Right lobe of liver (tissue), 6 donors: ENCODE results near the gene CCDC63. TPM values are rescaled to one million over a fixed set of nuclear protein-coding genes. Genes with fewer than 3 reads are reported as not detected.

Experiments used
- ATAC-seq, 4 donors: fragments of 200-7000 bp; cut with Tn5 transposase; one replicate each; pipeline ENCODE4 v1.9.1; 2020; ENCODE audit warnings: mild to moderate bottlenecking in 4 of 4, moderate library complexity in 4 of 4
- DNase-seq, 3 donors: peaks; one replicate each; pipeline ENCODE4 v3.0.0-alpha.2; 2020
- H3K27ac ChIP-seq, 3 donors: fragments of 200-600 bp; one replicate each; pipeline ENCODE4 v1.8.0; 2022
- H3K27me3 ChIP-seq, 2 donors: fragments of 200-600 bp; one replicate each; pipeline ENCODE4 v1.8.0; 2022
- H3K36me3 ChIP-seq, 4 donors: fragments of 200-600 bp; sonication (generic) in 1 of 4; one replicate each; pipeline versions ENCODE4 v1.5.1 to v1.8.0; 2017 to 2022; ENCODE audit warnings: control low read depth in 1 of 4
- H3K4me1 ChIP-seq, 4 donors: fragments of 200-600 bp; sonication (generic) in 1 of 4; one replicate each; pipeline versions ENCODE4 v1.5.1 to v1.8.0; 2017 to 2022; ENCODE audit warnings: control low read depth in 1 of 4
- H3K4me3 ChIP-seq, 3 donors: fragments of 200-600 bp; one replicate each; pipeline ENCODE4 v1.8.0; 2022
- H3K9me3 ChIP-seq, 4 donors: fragments of 200-600 bp; sonication (generic) in 1 of 4; one replicate each; pipeline versions ENCODE4 v1.5.1 to v1.8.0; 2017 to 2022; ENCODE audit warnings: control low read depth in 1 of 4
- CTCF ChIP-seq, 4 donors: fragments of 200-600 bp in 3 of 4; fragments of 450-650 bp in 1 of 4; IDR thresholded peaks; one replicate each; pipeline versions ENCODE4 v1.5.1 to v1.8.0; 2016 to 2022; ENCODE audit warnings: antibody characterized with exemption in 4 of 4, mild to moderate bottlenecking in 2 of 4
- POLR2A ChIP-seq: fragments of 450-650 bp; IDR thresholded peaks from one replicate; pipeline ENCODE4 v1.6.1; 2017; ENCODE audit warnings: antibody characterized with exemption, mild to moderate bottlenecking
- WGBS: methylation state at CpG from one replicate; pipeline ENCODE4 v1.1.6; 2018; ENCODE audit warnings: low coverage, low lambda C conversion rate; ENCODE audit not compliant: insufficient coverage; ENCODE audit errors: missing lambda C conversion rate; 5-methylcytosine and 5-hydroxymethylcytosine counted together
- intact Hi-C, 2 donors: fragments of 100-400 bp; cut with DNase I; formaldehyde crosslinking; loops; one replicate each; pipeline versions ENCODE4 v1.11.2 to v1.14.1; 2022
- total RNA-seq, 6 experiments: library from RNA; depleted of rRNA in 2 of 6; stranded (reverse); fragments of >200 nt in 2 of 6; fragmentation: NEBNext Ultra II Directional in 3 of 6; extraction: Animal tissue kit (Norgen Biotek cat#: 25700) in 3 of 6; gene quantifications; one replicate each; pipeline versions ENCODE4 v1.1.0 to v1.2.4, GENCODE V29; 2016 to 2023
- donor health status: DM: no; HTN: yes; CAD: no.
- donor health status: DM: no; HTN: no; CAD: no.
- donor health status: DM: no; HTN: no; CAD: no.
- donor health status: DM: no; HTN: yes; CAD: no.
- donor health status: DM: no; HTN: yes; CAD: no.

The CCDC63 gene
- total RNA-seq, 6 experiments from 2014 or later = not detected

- no peak for TF ChIP-seq POLR2A
- TF ChIP-seq CTCF (IDR thresholded peaks at IDR 0.05) = no peak
- intact Hi-C loops = no loop called here
- H3K27ac ChIP-seq = no peak overlapping the region
Observed at GRCh38 chr12:110906516-110906915, 59.7 kb downstream of the CCDC63 start.

GRCh38 chr12:110906985-110907384 is 60.2 kb downstream of the CCDC63 start:
- Histone ChIP-seq H3K36me3 (no peaks in the 10 kb centered on the region), H3K27me3 (no peaks in the 10 kb centered on the region), H3K9me3 (no peaks in the 10 kb centered on the region), H3K27ac (no peak overlapping the region), H3K4me3 (no peak overlapping the region), H3K4me1 (no peaks in the 10 kb centered on the region)
- ATAC-seq (no peak), DNase-seq (no peak)
- TF ChIP-seq POLR2A = no peak
- no peak for TF ChIP-seq CTCF (IDR thresholded peaks at IDR 0.05)
- WGBS = 92% methylated on average over 4 of the region's 4 CpGs
- intact Hi-C loops = no loop called here

More at GRCh38 chr12:110906516-110906915, 59.7 kb downstream of the CCDC63 start:
- no peaks in the 10 kb centered on the region for H3K36me3 ChIP-seq
- DNase-seq (no peak), ATAC-seq (no peak)
- no peak overlapping the region for H3K4me3 ChIP-seq
- H3K27me3 ChIP-seq = no peaks in the 10 kb centered on the region
- no peaks in the 10 kb centered on the region for H3K9me3 ChIP-seq
- no peaks in the 10 kb centered on the region for H3K4me1 ChIP-seq
- whole genome bisulfite sequencing = 63% methylated on average over 1 of the region's 5 CpGs

- no peak overlapping the region for H3K4me3 ChIP-seq
Observed at GRCh38 chr12:110907583-110907982, 60.8 kb downstream of the CCDC63 start.

DNA sequence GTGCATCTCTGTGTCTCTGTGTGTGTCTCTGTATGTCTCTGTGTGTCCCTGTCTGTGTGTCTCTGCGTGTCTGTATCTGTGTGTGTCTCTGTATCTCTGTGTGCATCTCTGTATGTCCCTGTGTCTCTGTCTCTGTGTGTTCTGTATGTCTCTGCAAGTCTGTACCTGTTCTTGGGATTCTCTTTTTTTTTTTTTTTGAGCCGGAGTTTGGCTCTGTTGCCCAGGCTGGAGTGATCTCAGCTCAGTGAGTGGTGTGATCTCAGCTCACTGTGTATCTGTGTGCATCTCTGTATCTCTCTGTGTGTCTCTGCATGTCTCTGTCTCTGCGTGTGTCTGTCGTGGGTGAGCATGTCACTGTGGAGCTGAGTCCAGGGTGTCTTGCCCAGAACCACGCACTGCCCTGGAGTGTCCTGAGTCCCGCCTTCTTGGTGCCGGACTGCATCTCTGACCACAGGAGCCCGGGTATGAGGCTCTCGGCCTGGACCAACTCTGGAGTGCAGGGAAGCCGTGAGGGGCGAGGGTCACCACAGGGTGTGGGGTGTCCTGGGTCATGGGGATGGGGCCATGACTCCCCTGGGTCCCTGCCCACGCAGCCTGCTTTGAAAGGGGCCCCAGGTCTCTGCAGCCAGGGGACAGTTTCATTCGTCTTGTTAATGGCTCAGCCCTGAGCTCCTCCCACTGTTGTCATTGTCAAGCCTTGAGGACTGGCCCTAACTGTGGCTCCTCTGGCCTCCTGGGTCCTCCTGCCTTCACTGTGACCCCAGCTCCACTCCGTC is 61.8 kb downstream of the CCDC63 start:
- no peaks in the 10 kb centered on the region for H3K9me3 ChIP-seq

More at GRCh38 chr12:110907583-110907982, 60.8 kb downstream of the CCDC63 start:
- ATAC-seq (no peak), DNase-seq (no peak)
- Histone ChIP-seq H3K4me1 (no peaks in the 10 kb centered on the region), H3K27me3 (no peaks in the 10 kb centered on the region), H3K27ac (no peak overlapping the region), H3K36me3 (no peaks in the 10 kb centered on the region), H3K9me3 (no peaks in the 10 kb centered on the region)
- 70% methylated on average over 2 of the region's 8 CpGs for WGBS
- intact Hi-C loops = no loop called here
- no peak for TF ChIP-seq POLR2A
- no peak for TF ChIP-seq CTCF (IDR thresholded peaks at IDR 0.05)

More for the DNA sequence above, 61.8 kb downstream of the CCDC63 start:
- WGBS = 72% methylated on average over 3 of the region's 14 CpGs
- Histone ChIP-seq H3K4me1 (no peaks in the 10 kb centered on the region), H3K27ac (no peak overlapping the region), H3K4me3 (no peak overlapping the region), H3K36me3 (no peaks in the 10 kb centered on the region), H3K27me3 (no peaks in the 10 kb centered on the region)
- no peak for ATAC-seq
- intact Hi-C loops = no loop called here
- TF ChIP-seq CTCF (IDR thresholded peaks at IDR 0.05) (no peak), POLR2A (no peak)
- DNase-seq = no peak
